H1 (cell line): ENCODE data around the gene METTL9.

Source experiments
- CREB1 ChIP-seq: IDR thresholded peaks from 2 replicates; pipeline ENCODE4 v1.6.1; 2012; ENCODE audit warnings: inconsistent platforms
- CTCF ChIP-seq, 3 experiments: IDR thresholded peaks; 1 replicate in 2 of 3; 2 replicates in 1 of 3; pipeline versions ENCODE4 v1.5.1 to v1.6.1; 2011; ENCODE audit warnings: low read length in 3 of 3, mild to moderate bottlenecking in 3 of 3, inconsistent platforms in 2 of 3, low read depth in 1 of 3, moderate library complexity in 1 of 3; ENCODE audit not compliant: insufficient read depth in 1 of 3; ENCODE audit errors: control extremely low read depth in 1 of 3
- EZH2 ChIP-seq: fragments of 200-600 bp; sonication (generic); IDR thresholded peaks from 2 replicates; pipeline ENCODE4 v1.7.1; 2012; ENCODE audit warnings: low read depth, mild to moderate bottlenecking, moderate library complexity, low read length, inconsistent platforms; ENCODE audit not compliant: severe bottlenecking
- MAFK ChIP-seq: IDR thresholded peaks from 2 replicates; pipeline ENCODE4 v1.6.1; 2012; ENCODE audit warnings: low read depth, mild to moderate bottlenecking, improper control_type of control experiment, low read length
- MAX ChIP-seq: IDR thresholded peaks from 2 replicates; pipeline ENCODE4 v1.6.1; 2012; ENCODE audit warnings: inconsistent platforms
- POLR2A ChIP-seq, 2 experiments: IDR thresholded peaks; 1 replicate in 1 of 2; 2 replicates in 1 of 2; pipeline ENCODE4 v1.6.1; 2011; ENCODE audit warnings: low read depth in 2 of 2, low read length in 2 of 2, mild to moderate bottlenecking in 2 of 2; ENCODE audit errors: control extremely low read depth in 1 of 2
- RAD21 ChIP-seq, 2 experiments: IDR thresholded peaks in 1 of 2; conservative IDR thresholded peaks in 1 of 2; 2 replicates each; pipeline ENCODE4 v1.6.1; 2011; ENCODE audit warnings: low read depth in 2 of 2, low read length in 2 of 2, improper control_type of control experiment in 1 of 2, inconsistent platforms in 1 of 2, mild to moderate bottlenecking in 1 of 2, moderate library complexity in 1 of 2
- RFX5 ChIP-seq: IDR thresholded peaks from 2 replicates; pipeline ENCODE4 v1.6.1; 2011; ENCODE audit warnings: low read depth, low read length, improper control_type of control experiment, borderline replicate concordance
- RNF2 ChIP-seq: fragments of 200-900, 300-1000 bp; sonication (generic); IDR thresholded peaks from 2 replicates; pipeline ENCODE4 v1.7.1; 2016; ENCODE audit warnings: borderline replicate concordance, low read depth, mild to moderate bottlenecking, antibody characterized with exemption, low read length; ENCODE audit not compliant: poor library complexity, severe bottlenecking; ENCODE audit errors: missing control alignments
- SP1 ChIP-seq: IDR thresholded peaks from 2 replicates; pipeline ENCODE4 v1.6.1; 2011; ENCODE audit warnings: low read depth, low read length
- SP4 ChIP-seq: IDR thresholded peaks from 2 replicates; pipeline ENCODE4 v1.6.1; 2012; ENCODE audit warnings: low read length, inconsistent platforms
- ZNF274 ChIP-seq: IDR thresholded peaks from 2 replicates; pipeline ENCODE4 v1.7.0; 2012; ENCODE audit warnings: low read length, borderline replicate concordance; ENCODE audit errors: extremely low read depth

GRCh38 chr16:21613361-21613760 is 14.0 kb downstream of the METTL9 start:
- TF ChIP-seq MAFK: no peak
- no peak for TF ChIP-seq CTCF (IDR thresholded peaks at IDR 0.05; ENCODE audit: control extremely low read depth in 1 of 3, insufficient read depth in 1 of 3, low read depth in 1 of 3, low read length in 3 of 3)
- no peak for TF ChIP-seq RNF2
- no peak for TF ChIP-seq POLR2A (IDR thresholded peaks at IDR 0.05; ENCODE audit: control extremely low read depth in 1 of 2, low read depth in 2 of 2, low read length in 2 of 2)
- no peak for TF ChIP-seq ZNF274
- TF ChIP-seq RFX5: no peak
- no peak for TF ChIP-seq SP4
- TF ChIP-seq MAX: no peak
- no peak for TF ChIP-seq EZH2
- no peak for TF ChIP-seq SP1
- no peak for TF ChIP-seq RAD21 (IDR thresholded peaks at IDR 0.05 in 1 of 2, conservative IDR thresholded peaks at IDR 0.05 in 1 of 2; ENCODE audit: low read depth in 2 of 2, low read length in 2 of 2)
- no peak for TF ChIP-seq CREB1
